GM12878 (cell line): ENCODE results near the gene TOR2A. TPM values are rescaled to one million over a fixed set of nuclear protein-coding genes. Genes with fewer than 3 reads are reported as not detected.

Experiments used
- ATAC-seq: fragments of 200-7000 bp; cut with Tn5 transposase; 3 replicates; pipeline ENCODE4 v1.9.1; 2020; ENCODE audit warnings: mild to moderate bottlenecking, moderate library complexity
- BruUV-seq: library from RNA; stranded (reverse); fragments of 400-500 nt; replicated peaks from 2 replicates; lab custom pipeline; 2021; lab: Mats Ljungman, UMichigan
- CTCF ChIA-PET: fragments of 300-600 bp; sonication (Branson Sonifier 250); formaldehyde crosslinking; extraction: SDS; loops from one replicate; lab custom pipeline; 2021; ENCODE audit warnings: inconsistent platforms; lab: Yijun Ruan, JAX
- POLR2A ChIA-PET: fragments of 350-600 bp; formaldehyde crosslinking; extraction: SDS; loops from one replicate; lab custom pipeline; 2021; ENCODE audit warnings: inconsistent platforms; lab: Charles Lee
- RAD21 ChIA-PET: fragments of 300-600 bp; sonication (Branson Sonifier 250); formaldehyde crosslinking; loops from one replicate; lab custom pipeline; 2023; ENCODE audit warnings: antibody characterized with exemption; ENCODE audit not compliant: unreplicated experiment; lab: Charles Lee
- SMC1A ChIA-PET: fragments of 300-600 bp; sonication (Branson Sonifier 250); formaldehyde crosslinking; loops from one replicate; lab custom pipeline; 2023; ENCODE audit not compliant: unreplicated experiment, uncharacterized antibody; lab: Charles Lee
- DNase-seq: peaks from one replicate; pipeline ENCODE4 v3.0.0-alpha.2; 2011; ENCODE audit warnings: low read depth, low spot score
- FAIRE-seq: peaks from 3 replicates; lab custom pipeline; 2011; peaks lifted over from hg19 to GRCh38; lab: Jason Lieb, UNC
- H2AFZ ChIP-seq: 2 replicates; pipeline ENCODE4 v1.6.0; 2011; ENCODE audit warnings: low read depth, low read length, control low read depth; ENCODE audit not compliant: control insufficient read depth
- H3K27ac ChIP-seq: 2 replicates; pipeline ENCODE4 v1.5.1; 2011; ENCODE audit warnings: control low read depth; ENCODE audit not compliant: control insufficient read depth, insufficient read depth
- H3K27me3 ChIP-seq, 2 experiments: replicated peaks in 1 of 2; 2 replicates each; pipeline versions ENCODE4 v1.6.0 to v1.6.1; 2011; ENCODE audit warnings: low read length in 1 of 2; ENCODE audit not compliant: control insufficient read depth in 2 of 2, insufficient read depth in 2 of 2
- H3K36me3 ChIP-seq, 2 experiments: 2 replicates each; pipeline ENCODE4 v1.5.1; 2011; ENCODE audit warnings: low read length in 1 of 2; ENCODE audit not compliant: control insufficient read depth in 2 of 2, insufficient read depth in 2 of 2
- H3K4me1 ChIP-seq: 2 replicates; pipeline ENCODE4 v1.6.1; 2011; ENCODE audit warnings: mild to moderate bottlenecking, low read length, moderate library complexity, mixed read lengths; ENCODE audit not compliant: control insufficient read depth, insufficient read depth
- H3K4me2 ChIP-seq: 2 replicates; pipeline ENCODE4 v1.6.0; 2011; ENCODE audit warnings: control low read depth; ENCODE audit not compliant: control insufficient read depth, insufficient read depth
- H3K4me3 ChIP-seq: fragments of 200-600 bp; sonication (generic); 2 replicates; pipeline ENCODE4 v1.5.1; 2016
- H3K79me2 ChIP-seq: 2 replicates; pipeline ENCODE4 v1.6.0; 2011; ENCODE audit warnings: low read length; ENCODE audit not compliant: control insufficient read depth, insufficient read depth
- H3K9ac ChIP-seq: 2 replicates; pipeline ENCODE4 v1.8.0; 2011; ENCODE audit warnings: low read length, control low read depth, mixed read lengths; ENCODE audit not compliant: control insufficient read depth, insufficient read depth
- H3K9me3 ChIP-seq: replicated peaks from 3 replicates; pipeline ENCODE4 v1.5.1; 2011; ENCODE audit warnings: mild to moderate bottlenecking, low read length; ENCODE audit not compliant: control insufficient read depth, insufficient read depth
- H4K20me1 ChIP-seq: 2 replicates; pipeline ENCODE4 v1.6.0; 2011; ENCODE audit not compliant: control insufficient read depth, insufficient read depth
- BCL11A ChIP-seq: IDR thresholded peaks from 2 replicates; pipeline ENCODE4 v1.6.1; 2011; ENCODE audit warnings: low read depth, low read length
- ETV6 ChIP-seq, 2 experiments: fragments of 450-650 bp in 1 of 2; IDR thresholded peaks in 1 of 2; conservative IDR thresholded peaks in 1 of 2; 2 replicates each; pipeline ENCODE4 v1.6.1; 2014; ENCODE audit warnings: antibody characterized with exemption in 1 of 2, borderline replicate concordance in 1 of 2, low read depth in 1 of 2, mild to moderate bottlenecking in 1 of 2, moderate library complexity in 1 of 2
- HDGF ChIP-seq: fragments of 450-650 bp; IDR thresholded peaks from 2 replicates; pipeline ENCODE4 v1.6.1; 2016; ENCODE audit warnings: antibody characterized with exemption
- JUND ChIP-seq: IDR thresholded peaks from 2 replicates; pipeline ENCODE4 v1.6.1; 2012; ENCODE audit warnings: low read depth, mild to moderate bottlenecking, low read length, improper control_type of control experiment, moderate library complexity
- MYB ChIP-seq: fragments of 150-350 bp; IDR thresholded peaks from 2 replicates; pipeline ENCODE4 v1.6.1; 2014; ENCODE audit warnings: mild to moderate bottlenecking, low read depth, low read length, borderline replicate concordance
- MYC ChIP-seq: IDR thresholded peaks from 2 replicates; pipeline ENCODE4 v1.6.1; 2011; ENCODE audit warnings: mild to moderate bottlenecking, low read length, moderate library complexity, inconsistent platforms; ENCODE audit not compliant: insufficient read depth, insufficient replicate concordance, insufficient read length, severe bottlenecking
- NFYA ChIP-seq: IDR thresholded peaks from 2 replicates; pipeline ENCODE4 v1.6.1; 2011; ENCODE audit warnings: low read depth, mild to moderate bottlenecking, low read length, improper control_type of control experiment, borderline replicate concordance
- PAX5 ChIP-seq: IDR thresholded peaks from 2 replicates; pipeline ENCODE4 v1.6.1; 2011; ENCODE audit warnings: low read depth, low read length, borderline replicate concordance
- SREBF2 ChIP-seq: IDR thresholded peaks from 2 replicates; pipeline ENCODE4 v1.6.1; 2012; ENCODE audit warnings: mild to moderate bottlenecking, low read length
- ZBED1 ChIP-seq: IDR thresholded peaks from 2 replicates; pipeline ENCODE4 v1.6.1; 2016; ENCODE audit warnings: borderline replicate concordance
- ZBTB11 ChIP-seq: fragments of 450-650 bp; formaldehyde crosslinking; IDR thresholded peaks from 2 replicates; pipeline ENCODE4 v1.5.0; 2022; ENCODE audit warnings: mild to moderate bottlenecking, missing genetic modification characterization
- WGBS: methylation state at CpG from one replicate; pipeline ENCODE4 v1.1.6; 2016; ENCODE audit warnings: low lambda C conversion rate; ENCODE audit not compliant: insufficient replicate concordance, insufficient coverage; ENCODE audit errors: missing lambda C conversion rate; 5-methylcytosine and 5-hydroxymethylcytosine counted together
- in situ Hi-C: fragments of 300-500 bp; cut with MboI; formaldehyde crosslinking; loops from 9 replicates; pipeline ENCODE4 v1.14.3; 2018; ENCODE audit warnings: mixed read lengths
- intact Hi-C: fragments of 100-400 bp; cut with micrococcal nuclease; formaldehyde crosslinking; loops from one replicate; pipeline ENCODE4 v1.14.2; 2022; ENCODE audit not compliant: unreplicated experiment
- polyA plus RNA-seq, 11 experiments: library from polyadenylated mRNA; depleted of rRNA in 4 of 11; unstranded in 6 of 11; stranded (reverse) in 5 of 11; fragments of >200 nt; fragmentation: Nextera tagmentation in 4 of 11; fragmentation: Illumina TruSeq in 1 of 11; extraction: Ambion mirVana in 4 of 11; extraction: Trizol in 1 of 11; gene quantifications; 1 replicate in 1 of 11; 2 replicates in 10 of 11; pipeline versions ENCODE4 v1.2.1 to v1.2.3, GENCODE V29; 2011 to 2016; ENCODE audit warnings: inconsistent platforms in 2 of 11, missing spikeins in 2 of 11, low read depth in 1 of 11
- total RNA-seq, 4 experiments: library from RNA; depleted of rRNA in 3 of 4; stranded (reverse); fragments of >200 nt in 3 of 4; fragmentation: Illumina TruSeq in 1 of 4; extraction: Trizol in 1 of 4; gene quantifications; 2 replicates each; pipeline versions ENCODE4 v1.2.1 to v1.2.3, GENCODE V29; 2013 to 2021
- TF ChIP-seq, protein P1 (sequence below): fragments of 450-650 bp; IDR thresholded peaks from 2 replicates; pipeline ENCODE4 v1.6.1; 2017; ENCODE audit warnings: mild to moderate bottlenecking, moderate library complexity
- TF ChIP-seq, protein P2 (sequence below): IDR thresholded peaks from 2 replicates; pipeline ENCODE4 v1.6.1; 2012; ENCODE audit warnings: low read depth, low read length, improper control_type of control experiment

The TOR2A gene
- total and polyA plus RNA-seq, 10 of the 15 experiments (the other 5 are each of a cell fraction or from before 2014, with no cell fraction given), result 0.52 to 23.7 (median 8.5) TPM

GRCh38 chr9:127705577-127706379 is 29.3 kb downstream of the TOR2A start (continued):
- TF ChIP-seq ZBTB11 (CRISPR knock-in tag), result no peak
- TF ChIP-seq SREBF2, result no peak
- no peak for TF ChIP-seq HDGF
- no peak for TF ChIP-seq ZBED1
- TF ChIP-seq MYB, result no peak
- TF ChIP-seq JUND, result no peak
- no peak for TF ChIP-seq MYC

- Histone ChIP-seq H3K36me3 (no peaks in the 10 kb centered on the region), H3K4me2 (no peak overlapping the region), H3K79me2 (no peaks in the 10 kb centered on the region), H2AFZ (no peak overlapping the region), H3K27me3 (peaks cover 0 to 2% of the 10 kb centered on the region in 2 experiments; a peak in 2 of 4 replicates), H3K27ac (no peak overlapping the region), H3K9me3 (no peaks in the 10 kb centered on the region), H3K4me1 (peaks cover 4% of the 10 kb centered on the region; the same call in 1 of the 2 replicates), H4K20me1 (no peaks in the 10 kb centered on the region), H3K9ac (no peak overlapping the region), H3K4me3 (no peak overlapping the region)
- no peak for FAIRE-seq
- BruUV-seq, result no TSS peak
- POLR2A ChIA-PET, result interaction anchor here (0.6 kb wide), 3 partner anchors 40 to 163 kb away, joined by 3 read pairs; no protein-coding TSS in a partner anchor
- intact Hi-C loops, result no loop called here
- no peak for DNase-seq
- RAD21 ChIA-PET, result interaction anchor here (0.6 kb wide), 1 partner anchor 247 kb away, joined by 4 read pairs; no protein-coding TSS in a partner anchor
- WGBS, result 56% methylated on average over 9 of the region's 9 CpGs
- CTCF ChIA-PET, result interaction anchor here (1.1 to 2.6 kb wide), 2 partner anchors 12 to 31 kb away, joined by 4 to 6 read pairs; partner anchors contain the start of genes PTRH1, TOR2A and TTC16
- SMC1A ChIA-PET, result no interaction called here
- in situ Hi-C loops, result no loop called here
- no peak for ATAC-seq
- TF ChIP-seq PAX5 (no peak), ETV6 (conservative IDR thresholded peaks at IDR 0.05 in 1 of 2, IDR thresholded peaks at IDR 0.05 in 1 of 2; ENCODE audit: borderline replicate concordance in 1 of 2, low read depth in 1 of 2) (no peak), BCL11A (no peak), NFYA (no peak)
- TF ChIP-seq, protein P1, sequence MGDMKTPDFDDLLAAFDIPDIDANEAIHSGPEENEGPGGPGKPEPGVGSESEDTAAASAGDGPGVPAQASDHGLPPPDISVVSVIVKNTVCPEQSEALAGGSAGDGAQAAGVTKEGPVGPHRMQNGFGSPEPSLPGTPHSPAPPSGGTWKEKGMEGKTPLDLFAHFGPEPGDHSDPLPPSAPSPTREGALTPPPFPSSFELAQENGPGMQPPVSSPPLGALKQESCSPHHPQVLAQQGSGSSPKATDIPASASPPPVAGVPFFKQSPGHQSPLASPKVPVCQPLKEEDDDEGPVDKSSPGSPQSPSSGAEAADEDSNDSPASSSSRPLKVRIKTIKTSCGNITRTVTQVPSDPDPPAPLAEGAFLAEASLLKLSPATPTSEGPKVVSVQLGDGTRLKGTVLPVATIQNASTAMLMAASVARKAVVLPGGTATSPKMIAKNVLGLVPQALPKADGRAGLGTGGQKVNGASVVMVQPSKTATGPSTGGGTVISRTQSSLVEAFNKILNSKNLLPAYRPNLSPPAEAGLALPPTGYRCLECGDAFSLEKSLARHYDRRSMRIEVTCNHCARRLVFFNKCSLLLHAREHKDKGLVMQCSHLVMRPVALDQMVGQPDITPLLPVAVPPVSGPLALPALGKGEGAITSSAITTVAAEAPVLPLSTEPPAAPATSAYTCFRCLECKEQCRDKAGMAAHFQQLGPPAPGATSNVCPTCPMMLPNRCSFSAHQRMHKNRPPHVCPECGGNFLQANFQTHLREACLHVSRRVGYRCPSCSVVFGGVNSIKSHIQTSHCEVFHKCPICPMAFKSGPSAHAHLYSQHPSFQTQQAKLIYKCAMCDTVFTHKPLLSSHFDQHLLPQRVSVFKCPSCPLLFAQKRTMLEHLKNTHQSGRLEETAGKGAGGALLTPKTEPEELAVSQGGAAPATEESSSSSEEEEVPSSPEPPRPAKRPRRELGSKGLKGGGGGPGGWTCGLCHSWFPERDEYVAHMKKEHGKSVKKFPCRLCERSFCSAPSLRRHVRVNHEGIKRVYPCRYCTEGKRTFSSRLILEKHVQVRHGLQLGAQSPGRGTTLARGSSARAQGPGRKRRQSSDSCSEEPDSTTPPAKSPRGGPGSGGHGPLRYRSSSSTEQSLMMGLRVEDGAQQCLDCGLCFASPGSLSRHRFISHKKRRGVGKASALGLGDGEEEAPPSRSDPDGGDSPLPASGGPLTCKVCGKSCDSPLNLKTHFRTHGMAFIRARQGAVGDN, result no peak
- TF ChIP-seq, protein P2, sequence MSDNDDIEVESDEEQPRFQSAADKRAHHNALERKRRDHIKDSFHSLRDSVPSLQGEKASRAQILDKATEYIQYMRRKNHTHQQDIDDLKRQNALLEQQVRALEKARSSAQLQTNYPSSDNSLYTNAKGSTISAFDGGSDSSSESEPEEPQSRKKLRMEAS, result no peak
Measured at GRCh38 chr9:127703289-127703946, 31.7 kb downstream of the TOR2A start.
